A549 (cell line): Measurements from ENCODE around the gene CLIP2. TPM values are rescaled to one million over a fixed set of nuclear protein-coding genes. Genes with fewer than 3 reads are reported as not detected.
A peak's percentile ranks its signal among the peaks of the same experiment; 100 is the strongest.

Experiments used
- ATAC-seq, 2 experiments: fragments of 200-7000 bp in 1 of 2; fragments of >200 bp in 1 of 2; cut with Nextera tagmentation in 1 of 2; cut with Tn5 transposase in 1 of 2; 3 replicates each; pipeline versions ENCODE4 v1.8.0 to v1.9.1; 2018 to 2020; ENCODE audit warnings: mild to moderate bottlenecking in 1 of 2, moderate library complexity in 1 of 2
- CTCF ChIA-PET: fragments of 300-600 bp; sonication (Branson Sonifier 250); formaldehyde crosslinking; extraction: SDS; loops from one replicate; lab custom pipeline; 2021; ENCODE audit warnings: antibody characterized with exemption, inconsistent platforms; lab: Yijun Ruan, JAX
- POLR2A ChIA-PET: fragments of 350-600 bp; formaldehyde crosslinking; extraction: SDS; loops from one replicate; lab custom pipeline; 2021; ENCODE audit warnings: antibody characterized with exemption, inconsistent platforms; lab: Yijun Ruan, JAX
- DNase-seq, 2 experiments: peaks; one replicate each; pipeline versions ENCODE4 v3.0.0 to v3.0.0-alpha.2; 2011 to 2016; ENCODE audit warnings: low read depth in 1 of 2, low spot score in 1 of 2
- FAIRE-seq: peaks from 2 replicates; lab custom pipeline; 2011; peaks lifted over from hg19 to GRCh38; lab: Jason Lieb, UNC
- H3K27ac ChIP-seq, 2 experiments: fragments of >200 bp; sonication (Bioruptor Twin); formaldehyde crosslinking; 3 replicates each; pipeline ENCODE4 v1.5.1; 2016 to 2017
- H3K4me1 ChIP-seq: fragments of >200 bp; sonication (Bioruptor Twin); formaldehyde crosslinking; 3 replicates; pipeline ENCODE4 v1.6.1; 2016
- H3K4me2 ChIP-seq: fragments of >200 bp; sonication (Bioruptor Twin); formaldehyde crosslinking; 3 replicates; pipeline ENCODE4 v1.6.1; 2016
- H3K4me3 ChIP-seq: fragments of >200 bp; sonication (Bioruptor Twin); formaldehyde crosslinking; 3 replicates; pipeline ENCODE4 v1.5.1; 2016
- H3K9me3 ChIP-seq: fragments of >200 bp; sonication (Bioruptor Twin); formaldehyde crosslinking; 3 replicates; pipeline ENCODE4 v1.6.1; 2016
- CHD2 ChIP-seq: fragments of 150-350 bp; IDR thresholded peaks from 2 replicates; pipeline ENCODE4 v1.6.1; 2014; ENCODE audit warnings: low read length; ENCODE audit not compliant: partially characterized antibody
- CHD4 ChIP-seq: fragments of 200-600 bp; sonication (generic); IDR thresholded peaks from 2 replicates; pipeline ENCODE4 v1.6.1; 2016; ENCODE audit warnings: antibody characterized with exemption, mild to moderate bottlenecking, borderline replicate concordance
- EHF ChIP-seq: fragments of 250-450 bp; sonication (Bioruptor Pico); IDR thresholded peaks from 2 replicates; pipeline ENCODE4 v1.5.0; 2020; ENCODE audit warnings: mild to moderate bottlenecking
- EP300 ChIP-seq, 2 experiments: fragments of >200 bp; sonication (Bioruptor Twin); formaldehyde crosslinking; IDR thresholded peaks; 2 replicates in 1 of 2; 3 replicates in 1 of 2; pipeline ENCODE4 v1.6.1; 2016 to 2017
- FOSL2 ChIP-seq, 2 experiments: fragments of 450-650 bp in 1 of 2; fragments of >200 bp in 1 of 2; sonication (Bioruptor Twin) in 1 of 2; formaldehyde crosslinking; IDR thresholded peaks; 2 replicates each; pipeline versions ENCODE4 v1.5.0 to v1.6.1; 2016 to 2020; ENCODE audit warnings: mild to moderate bottlenecking in 1 of 2, moderate library complexity in 1 of 2
- FOXS1 ChIP-seq: fragments of 250-450 bp; sonication (Bioruptor Pico); IDR thresholded peaks from 2 replicates; pipeline ENCODE4 v1.5.0; 2020; ENCODE audit warnings: mild to moderate bottlenecking, moderate library complexity
- GATA3 ChIP-seq: IDR thresholded peaks from 2 replicates; pipeline ENCODE4 v1.6.1; 2012; ENCODE audit warnings: borderline replicate concordance
- HOXB5 ChIP-seq: fragments of 250-450 bp; sonication (Bioruptor Pico); IDR thresholded peaks from 2 replicates; pipeline ENCODE4 v1.5.0; 2020; ENCODE audit warnings: mild to moderate bottlenecking, moderate library complexity
- JUN ChIP-seq, 2 experiments: fragments of >200 bp; sonication (Bioruptor Twin); formaldehyde crosslinking; IDR thresholded peaks; 2 replicates in 1 of 2; 3 replicates in 1 of 2; pipeline ENCODE4 v1.6.1; 2016 to 2017
- JUNB ChIP-seq: fragments of >200 bp; sonication (Bioruptor Twin); formaldehyde crosslinking; IDR thresholded peaks from 2 replicates; pipeline ENCODE4 v1.6.1; 2016
- KDM1A ChIP-seq: fragments of 200-600 bp; sonication (generic); IDR thresholded peaks from 2 replicates; pipeline ENCODE4 v1.6.1; 2016; ENCODE audit warnings: low read depth, mild to moderate bottlenecking
- MAFK ChIP-seq: fragments of 450-650 bp; IDR thresholded peaks from 2 replicates; pipeline ENCODE4 v1.6.1; 2014; ENCODE audit not compliant: partially characterized antibody
- NFE2L2 ChIP-seq: fragments of 150-350 bp; conservative IDR thresholded peaks from 2 replicates; pipeline ENCODE4 v1.6.1; 2014; ENCODE audit warnings: low read length
- NR3C1 ChIP-seq: fragments of >200 bp; sonication (Bioruptor Twin); formaldehyde crosslinking; IDR thresholded peaks from 3 replicates; pipeline ENCODE4 v1.6.1; 2017
- RAD21 ChIP-seq, 2 experiments: fragments of >200 bp in 1 of 2; sonication (Bioruptor Twin) in 1 of 2; formaldehyde crosslinking in 1 of 2; IDR thresholded peaks in 1 of 2; conservative IDR thresholded peaks in 1 of 2; 2 replicates in 1 of 2; 3 replicates in 1 of 2; pipeline ENCODE4 v1.6.1; 2012 to 2018; ENCODE audit warnings: inconsistent platforms in 1 of 2
- SMC3 ChIP-seq: fragments of >200 bp; sonication (Bioruptor Twin); formaldehyde crosslinking; IDR thresholded peaks from 3 replicates; pipeline ENCODE4 v1.6.1; 2018; ENCODE audit warnings: inconsistent platforms
- SREBF2 ChIP-seq: fragments of 450-650 bp; IDR thresholded peaks from 2 replicates; pipeline ENCODE4 v1.6.1; 2014; ENCODE audit warnings: mild to moderate bottlenecking, moderate library complexity
- TFCP2L1 ChIP-seq: fragments of 250-450 bp; sonication (Bioruptor Pico); IDR thresholded peaks from 2 replicates; pipeline ENCODE4 v1.5.0; 2021; ENCODE audit warnings: mild to moderate bottlenecking
- ZNF302 ChIP-seq: fragments of 250-450 bp; sonication (Bioruptor Pico); IDR thresholded peaks from 2 replicates; pipeline ENCODE4 v1.9.0; 2021; ENCODE audit warnings: inconsistent platforms, mild to moderate bottlenecking, moderate library complexity
- ZSCAN20 ChIP-seq: fragments of 250-450 bp; sonication (Bioruptor Pico); IDR thresholded peaks from 2 replicates; pipeline ENCODE4 v1.8.0; 2022; ENCODE audit warnings: mild to moderate bottlenecking, moderate library complexity
- WGBS: methylation state at CpG from one replicate; pipeline ENCODE4 v1.1.6; 2017; ENCODE audit errors: missing lambda C conversion rate; 5-methylcytosine and 5-hydroxymethylcytosine counted together
- polyA plus RNA-seq, 4 experiments: library from polyadenylated mRNA; depleted of rRNA in 3 of 4; stranded (reverse); fragments of >200 nt; fragmentation: RNase III in 1 of 4; extraction: RNeasy Plus Mini Kit Qiagen cat#74134 plus additional on column Dnase treatment in 1 of 4; gene quantifications; 2 replicates in 3 of 4; 3 replicates in 1 of 4; pipeline ENCODE4 v1.2.3, GENCODE V29; 2011 to 2017
- TF ChIP-seq, protein P1 (sequence below): IDR thresholded peaks from 2 replicates; pipeline ENCODE4 v1.6.1; 2012
- TF ChIP-seq, protein P2 (sequence below): fragments of >200 bp; sonication (Bioruptor Twin); formaldehyde crosslinking; IDR thresholded peaks from 2 replicates; pipeline ENCODE4 v1.6.1; 2016
- TF ChIP-seq, protein P3 (sequence below): fragments of >200 bp; sonication (Bioruptor Twin); formaldehyde crosslinking; IDR thresholded peaks from 3 replicates; pipeline ENCODE4 v1.5.1; 2016
- TF ChIP-seq, protein P4 (sequence below): fragments of 150-350 bp; IDR thresholded peaks from 2 replicates; pipeline ENCODE4 v1.6.1; 2014; ENCODE audit warnings: low read depth, mild to moderate bottlenecking, low read length

The CLIP2 gene
- polyA plus RNA-seq, 2 of the 4 experiments (the other 2 are of a cell fraction), result 3.7 to 17.0 TPM

DNA sequence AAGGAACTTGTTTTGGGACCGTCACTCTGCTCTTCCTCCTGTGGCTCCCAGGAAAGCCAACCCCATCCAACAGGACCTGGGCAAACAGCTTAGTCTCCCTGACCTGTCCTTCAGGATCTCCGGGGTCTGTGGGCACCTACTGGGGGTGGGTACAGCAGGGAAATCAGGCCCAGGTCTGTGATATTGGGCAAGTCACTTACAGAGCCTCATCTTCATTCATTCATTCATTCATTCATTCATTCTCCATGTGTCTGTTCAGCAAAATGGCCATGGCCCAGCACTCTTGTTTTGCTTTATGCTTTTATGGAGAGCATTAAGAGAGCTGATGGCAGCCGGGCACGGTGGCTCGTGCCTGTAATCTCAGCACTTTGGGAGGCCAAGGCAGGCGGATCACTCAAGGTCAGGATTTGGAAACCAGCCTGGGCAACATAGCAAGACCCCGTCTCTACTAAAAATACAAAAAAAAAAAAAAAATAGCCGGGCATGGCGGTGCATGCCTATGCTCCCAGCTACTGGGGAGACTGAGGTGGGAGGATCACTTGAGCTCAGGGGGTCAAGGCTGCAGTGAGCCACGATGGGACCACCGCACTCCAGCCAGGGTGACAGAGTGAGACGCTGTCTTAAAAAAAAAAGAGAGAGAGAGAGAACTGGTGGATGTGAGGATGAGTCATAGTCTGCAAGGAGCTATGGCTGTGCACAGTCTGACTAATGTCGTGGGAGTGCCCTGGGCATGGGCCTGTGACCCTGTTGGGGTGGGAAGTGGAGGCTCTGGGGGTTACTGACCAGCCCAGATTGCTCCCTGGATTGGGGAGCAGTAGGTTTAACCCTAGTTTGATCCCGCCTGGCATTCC is 54.3 kb downstream of the CLIP2 start:
- FAIRE-seq (no peak), DNase-seq (peak; percentile 71 to 91), ATAC-seq (peak; percentile 92 to 99)
- CTCF ChIA-PET, result interaction anchor here (0.6 to 3.4 kb wide), 8 partner anchors 23 to 1411 kb away, joined by 3 to 10 read pairs (median 3); no protein-coding TSS in a partner anchor
- Histone ChIP-seq H3K9me3 (no peaks in the 10 kb centered on the region), H3K27ac (peak overlapping the region; percentile 83 to 89), H3K4me2 (peak overlapping the region; percentile 80), H3K4me1 (peaks cover 20% of the 10 kb centered on the region), H3K4me3 (no peak overlapping the region)
- 33% methylated on average over 14 of the region's 14 CpGs for WGBS
- POLR2A ChIA-PET, result interaction anchor here (0.5 to 1.1 kb wide), 3 partner anchors 9 to 81 kb away, joined by 3 to 9 read pairs (median 5); no protein-coding TSS in a partner anchor
- TF ChIP-seq ZNF302, result no peak
- peak; percentile 61 for TF ChIP-seq FOSL2 (IDR thresholded peaks at IDR 0.05)
- TF ChIP-seq FOSL2 (CRISPR knock-in tag; IDR thresholded peaks at IDR 0.05), result peak; percentile 96
- TF ChIP-seq JUNB, result peak; percentile 58; the same call in 1 of the 2 replicates
- peak in 1 of 2 experiments; percentile 45; a peak in 1 of 5 replicates for TF ChIP-seq JUN (IDR thresholded peaks at IDR 0.05)
- TF ChIP-seq, protein P1, sequence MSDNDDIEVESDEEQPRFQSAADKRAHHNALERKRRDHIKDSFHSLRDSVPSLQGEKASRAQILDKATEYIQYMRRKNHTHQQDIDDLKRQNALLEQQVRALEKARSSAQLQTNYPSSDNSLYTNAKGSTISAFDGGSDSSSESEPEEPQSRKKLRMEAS, result peak; percentile 55

DNA sequence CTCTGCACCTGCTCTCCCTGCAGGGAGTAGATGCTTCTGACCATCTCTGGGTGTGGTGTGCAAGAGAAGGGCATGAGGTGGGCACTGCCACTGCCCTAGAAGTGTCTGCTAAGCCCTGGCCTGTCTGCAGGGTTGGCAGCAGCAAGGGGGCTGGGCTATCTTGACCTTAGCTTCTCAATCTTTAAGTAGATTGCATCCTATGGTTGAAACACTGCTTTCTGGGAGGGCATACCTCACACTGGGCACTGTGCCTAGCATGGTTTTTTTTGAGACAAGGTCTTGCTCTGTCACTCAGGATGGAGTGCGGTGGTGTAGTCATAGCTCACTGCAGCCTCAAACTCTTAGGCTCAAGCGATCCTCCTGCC is 54.9 kb downstream of the CLIP2 start:
- Histone ChIP-seq H3K4me1 (peaks cover 20% of the 10 kb centered on the region), H3K27ac (peak overlapping the region; percentile 83 to 89), H3K4me2 (peak overlapping the region; percentile 80), H3K9me3 (no peaks in the 10 kb centered on the region), H3K4me3 (no peak overlapping the region)
- ATAC-seq (peak; percentile 75 to 79), DNase-seq (peak in 1 of 2 experiments; percentile 49), FAIRE-seq (no peak)
- ChIA-PET POLR2A (interaction anchor here (0.6 to 1.1 kb wide), 2 partner anchors 10 to 45 kb away, joined by 3 to 5 read pairs; no protein-coding TSS in a partner anchor), CTCF (interaction anchor here (0.6 to 2.1 kb wide), 9 partner anchors 12 to 1410 kb away, joined by 3 to 6 read pairs (median 3); no protein-coding TSS in a partner anchor)
- WGBS, result 27% methylated on average over 2 of the region's 2 CpGs
- TF ChIP-seq GATA3, result no peak
- no peak for TF ChIP-seq HOXB5
- 0 out of 5 replicates have a peak, but pooled peaks of 1 of the 2 experiments have one; percentile 18 for TF ChIP-seq JUN (IDR thresholded peaks at IDR 0.05)
- TF ChIP-seq KDM1A, result no peak
- 0 out of 2 replicates have a peak, but pooled peaks have one; percentile 6 for TF ChIP-seq JUNB
- TF ChIP-seq, protein P1, result peak; percentile 31; the same call in 1 of the 2 replicates
- TF ChIP-seq SMC3, result no peak

DNA sequence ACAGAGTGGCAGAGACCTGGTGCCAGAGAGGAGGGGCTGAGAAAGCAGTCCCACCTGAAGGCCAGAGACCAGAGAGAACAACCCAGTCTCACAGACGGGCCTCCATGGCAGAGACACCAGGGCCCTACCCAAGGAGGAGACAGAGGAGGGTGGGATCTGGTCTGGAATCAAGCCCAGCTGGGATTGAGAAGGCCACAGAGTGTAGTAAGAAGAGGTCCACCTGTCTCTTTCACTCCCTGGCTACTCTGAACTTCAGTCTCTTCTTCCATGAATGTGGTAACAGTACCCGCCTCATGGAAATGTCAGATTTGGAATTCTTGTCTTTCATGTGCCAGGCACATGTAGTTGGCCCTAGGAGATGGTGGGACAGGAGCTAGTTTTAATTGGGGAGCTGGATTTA is 55.6 kb downstream of the CLIP2 start:
- Histone ChIP-seq H3K27ac (peak overlapping the region; percentile 83 to 89; a peak in 5 of 6 replicates), H3K4me2 (peak overlapping the region; percentile 80), H3K4me3 (no peak overlapping the region), H3K9me3 (no peaks in the 10 kb centered on the region), H3K4me1 (peaks cover 20% of the 10 kb centered on the region)
- 92% methylated on average over 2 of the region's 2 CpGs for WGBS
- ChIA-PET CTCF (interaction anchor here (1.0 to 2.1 kb wide), 4 partner anchors 11 to 138 kb away, joined by 3 to 6 read pairs (median 3); no protein-coding TSS in a partner anchor), POLR2A (interaction anchor here (0.5 kb wide), 1 partner anchor 11 kb away, joined by 3 read pairs; no protein-coding TSS in a partner anchor)
- DNase-seq, result no peak
- TF ChIP-seq NR3C1 (no peak), EP300 (IDR thresholded peaks at IDR 0.05) (no peak), FOXS1 (no peak), CHD4 (no peak), HOXB5 (no peak), ZSCAN20 (CRISPR knock-in tag) (no peak), EHF (no peak), MAFK (no peak), JUNB (no peak), RAD21 (conservative IDR thresholded peaks at IDR 0.05 in 1 of 2, IDR thresholded peaks at IDR 0.05 in 1 of 2) (no peak)
- no peak for FAIRE-seq
- no peak for ATAC-seq

DNA sequence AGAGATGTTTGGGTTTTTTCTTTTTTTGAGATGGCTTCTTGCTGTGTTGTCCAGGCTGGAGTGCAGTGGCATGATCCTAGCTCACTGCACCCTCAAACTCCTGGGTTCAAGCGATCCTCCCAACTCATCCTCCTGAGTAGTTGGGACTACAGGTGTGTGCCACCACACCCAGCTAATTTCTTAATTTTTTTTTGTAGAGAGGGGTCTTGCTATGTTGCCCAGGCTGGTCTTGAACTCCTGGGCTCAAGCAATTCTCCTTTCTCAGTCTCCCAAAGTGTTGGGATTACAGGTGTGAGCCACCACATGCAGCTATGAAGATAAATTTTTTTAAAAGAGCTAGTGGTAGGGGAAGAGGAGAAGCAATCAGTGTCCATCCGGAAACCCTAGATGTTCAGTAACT is 56.8 kb downstream of the CLIP2 start:
- H3K9me3 ChIP-seq, result no peaks in the 10 kb centered on the region
- ChIA-PET POLR2A (no interaction called here), CTCF (interaction anchor here (0.9 to 2.1 kb wide), 2 partner anchors 56 to 139 kb away, joined by 5 to 6 read pairs; no protein-coding TSS in a partner anchor)
- no peak for FAIRE-seq
- no peak overlapping the region for H3K27ac ChIP-seq
- 95% methylated on average over 2 of the region's 2 CpGs for WGBS
- no peak for ATAC-seq
- no peak overlapping the region for H3K4me2 ChIP-seq
- DNase-seq, result no peak
- no peak overlapping the region for H3K4me3 ChIP-seq
- peaks cover 20% of the 10 kb centered on the region for H3K4me1 ChIP-seq
- TF ChIP-seq, protein P2, sequence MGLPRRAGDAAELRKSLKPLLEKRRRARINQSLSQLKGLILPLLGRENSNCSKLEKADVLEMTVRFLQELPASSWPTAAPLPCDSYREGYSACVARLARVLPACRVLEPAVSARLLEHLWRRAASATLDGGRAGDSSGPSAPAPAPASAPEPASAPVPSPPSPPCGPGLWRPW, result no peak
- TF ChIP-seq SREBF2 (no peak), NR3C1 (no peak), EP300 (IDR thresholded peaks at IDR 0.05) (no peak), CHD2 (no peak), GATA3 (no peak), NFE2L2 (no peak), TFCP2L1 (no peak)
- TF ChIP-seq, protein P1, result no peak
- TF ChIP-seq, protein P3, sequence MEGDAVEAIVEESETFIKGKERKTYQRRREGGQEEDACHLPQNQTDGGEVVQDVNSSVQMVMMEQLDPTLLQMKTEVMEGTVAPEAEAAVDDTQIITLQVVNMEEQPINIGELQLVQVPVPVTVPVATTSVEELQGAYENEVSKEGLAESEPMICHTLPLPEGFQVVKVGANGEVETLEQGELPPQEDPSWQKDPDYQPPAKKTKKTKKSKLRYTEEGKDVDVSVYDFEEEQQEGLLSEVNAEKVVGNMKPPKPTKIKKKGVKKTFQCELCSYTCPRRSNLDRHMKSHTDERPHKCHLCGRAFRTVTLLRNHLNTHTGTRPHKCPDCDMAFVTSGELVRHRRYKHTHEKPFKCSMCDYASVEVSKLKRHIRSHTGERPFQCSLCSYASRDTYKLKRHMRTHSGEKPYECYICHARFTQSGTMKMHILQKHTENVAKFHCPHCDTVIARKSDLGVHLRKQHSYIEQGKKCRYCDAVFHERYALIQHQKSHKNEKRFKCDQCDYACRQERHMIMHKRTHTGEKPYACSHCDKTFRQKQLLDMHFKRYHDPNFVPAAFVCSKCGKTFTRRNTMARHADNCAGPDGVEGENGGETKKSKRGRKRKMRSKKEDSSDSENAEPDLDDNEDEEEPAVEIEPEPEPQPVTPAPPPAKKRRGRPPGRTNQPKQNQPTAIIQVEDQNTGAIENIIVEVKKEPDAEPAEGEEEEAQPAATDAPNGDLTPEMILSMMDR, result no peak
- TF ChIP-seq, protein P4, sequence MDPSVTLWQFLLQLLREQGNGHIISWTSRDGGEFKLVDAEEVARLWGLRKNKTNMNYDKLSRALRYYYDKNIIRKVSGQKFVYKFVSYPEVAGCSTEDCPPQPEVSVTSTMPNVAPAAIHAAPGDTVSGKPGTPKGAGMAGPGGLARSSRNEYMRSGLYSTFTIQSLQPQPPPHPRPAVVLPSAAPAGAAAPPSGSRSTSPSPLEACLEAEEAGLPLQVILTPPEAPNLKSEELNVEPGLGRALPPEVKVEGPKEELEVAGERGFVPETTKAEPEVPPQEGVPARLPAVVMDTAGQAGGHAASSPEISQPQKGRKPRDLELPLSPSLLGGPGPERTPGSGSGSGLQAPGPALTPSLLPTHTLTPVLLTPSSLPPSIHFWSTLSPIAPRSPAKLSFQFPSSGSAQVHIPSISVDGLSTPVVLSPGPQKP, result no peak
